ENCODE data around the gene COX19.

COX19 gene

GRCh38 chr7:956031-956430, 19.3 kb downstream of the COX19 start:
- peak overlapping the region; percentile 89 to 98 (median 95) for H3K4me2 ChIP-seq
- H3K9me3 ChIP-seq (replicated peaks in 1 of 11) = no peaks in the 10 kb centered on the region
- H3K4me1 ChIP-seq = peaks cover 84 to 92% (median 88%) of the 10 kb centered on the region in 10 experiments
- H3K36me3 ChIP-seq = peaks cover 0 to 16% (median 0%) of the 10 kb centered on the region in 11 experiments; a peak in 6 of 22 replicates
- peak overlapping the region in 2 of 10 experiments; percentile 94 to 96; a peak in 1 of 20 replicates for H3K4me3 ChIP-seq
- no peak for TF ChIP-seq Cebpa-rat (IDR thresholded peaks at IDR 0.05)
- H3K27ac ChIP-seq = peak overlapping the region in 9 of 11 experiments; percentile 13 to 93 (median 76); a peak in 14 of 22 replicates
- peaks cover 0 to 6% (median 0%) of the 10 kb centered on the region in 11 experiments; a peak in 2 of 22 replicates for H3K27me3 ChIP-seq
- peaks cover 0 to 18% (median 4%) of the 10 kb centered on the region in 11 experiments; a peak in 8 of 22 replicates for H4K20me1 ChIP-seq
- peak overlapping the region in 8 of 11 experiments; percentile 5 to 95 (median 25); a peak in 7 of 22 replicates for H3K9ac ChIP-seq

- no peaks in the 10 kb centered on the region; a peak in 1 of 22 replicates for H3K27me3 ChIP-seq
- H3K4me2 ChIP-seq = peak within 1 kb of the TSS; percentile 94 to 100 (median 99)
- peak within 1 kb of the TSS; percentile 69 to 98 (median 84) for H3K4me3 ChIP-seq
- TF ChIP-seq Cebpa-rat (IDR thresholded peaks at IDR 0.05) = no peak
- H3K27ac ChIP-seq = peak within 1 kb of the TSS; percentile 85 to 95 (median 92)
- peaks cover 0 to 22% (median 6%) of the 10 kb centered on the region in 11 experiments; a peak in 16 of 22 replicates for H3K36me3 ChIP-seq
- H3K9me3 ChIP-seq (replicated peaks in 1 of 11) = no peaks in the 10 kb centered on the region
- H3K9ac ChIP-seq = peak within 1 kb of the TSS; percentile 79 to 95 (median 92)
- peaks cover 83 to 92% (median 88%) of the 10 kb centered on the region in 10 experiments for H3K4me1 ChIP-seq
- H4K20me1 ChIP-seq = peaks cover 5 to 25% (median 10%) of the 10 kb centered on the region in 11 experiments; a peak in 17 of 22 replicates
Measured at GRCh38 chr7:954330-955238, 20.8 kb downstream of the COX19 start, which contains the start of gene ADAP1. ADAP1 (minus strand) TSS chr7:954680; CDS start chr7:954477, 203 bp downstream.

- Histone ChIP-seq H3K27ac (peak overlapping the region; percentile 85 to 95 (median 92)), H3K4me2 (peak overlapping the region; percentile 88 to 100 (median 99)), H3K4me3 (peak overlapping the region; percentile 69 to 98 (median 84)), H3K9me3 (replicated peaks in 1 of 11) (no peaks in the 10 kb centered on the region), H3K27me3 (no peaks in the 10 kb centered on the region), H4K20me1 (peaks cover 12 to 33% (median 16%) of the 10 kb centered on the region in 11 experiments; a peak in 18 of 22 replicates), H3K4me1 (peaks cover 82 to 92% (median 88%) of the 10 kb centered on the region in 10 experiments), H3K9ac (peak overlapping the region; percentile 79 to 95 (median 92)), H3K36me3 (peaks cover 0 to 30% (median 13%) of the 10 kb centered on the region in 11 experiments; a peak in 17 of 22 replicates)
- TF ChIP-seq Cebpa-rat (IDR thresholded peaks at IDR 0.05) = peak in 5 of 11 experiments; percentile 18 to 59 (median 48); a peak in 4 of 22 replicates
Measured at GRCh38 chr7:953547-954327, 21.6 kb downstream of the COX19 start.

GRCh38 chr7:952548-953441, 22.6 kb downstream of the COX19 start:
- peak overlapping the region; percentile 69 to 98 (median 84) for H3K4me3 ChIP-seq
- peak overlapping the region; percentile 88 to 100 (median 99) for H3K4me2 ChIP-seq
- peak overlapping the region; percentile 79 to 95 (median 92) for H3K9ac ChIP-seq
- H3K27ac ChIP-seq = peak overlapping the region; percentile 85 to 95 (median 92)
- no peaks in the 10 kb centered on the region for H3K27me3 ChIP-seq
- H3K36me3 ChIP-seq = peaks cover 0 to 39% (median 14%) of the 10 kb centered on the region in 11 experiments; a peak in 17 of 22 replicates
- H3K9me3 ChIP-seq (replicated peaks in 1 of 11) = no peaks in the 10 kb centered on the region
- no peak for TF ChIP-seq Cebpa-rat (IDR thresholded peaks at IDR 0.05)
- peaks cover 73 to 91% (median 84%) of the 10 kb centered on the region in 10 experiments for H3K4me1 ChIP-seq
- H4K20me1 ChIP-seq = peaks cover 21 to 42% (median 26%) of the 10 kb centered on the region in 11 experiments; a peak in 18 of 22 replicates

GRCh38 chr7:951881-952547, 23.3 kb downstream of the COX19 start:
- Histone ChIP-seq H3K27me3 (no peaks in the 10 kb centered on the region), H3K9ac (peak overlapping the region; percentile 79 to 95 (median 92); a peak in 18 of 22 replicates), H3K36me3 (peaks cover 0 to 47% (median 18%) of the 10 kb centered on the region in 11 experiments; a peak in 18 of 22 replicates), H3K9me3 (replicated peaks in 1 of 11) (no peaks in the 10 kb centered on the region), H4K20me1 (peaks cover 21 to 50% (median 32%) of the 10 kb centered on the region in 11 experiments; a peak in 18 of 22 replicates), H3K4me1 (peaks cover 65 to 89% (median 76%) of the 10 kb centered on the region in 10 experiments), H3K27ac (peak overlapping the region in 10 of 11 experiments; percentile 85 to 95 (median 92); a peak in 19 of 22 replicates), H3K4me3 (peak overlapping the region in 9 of 10 experiments; percentile 69 to 98 (median 87); a peak in 14 of 20 replicates), H3K4me2 (peak overlapping the region; percentile 88 to 100 (median 99))
- TF ChIP-seq Cebpa-rat (IDR thresholded peaks at IDR 0.05) = no peak

- Histone ChIP-seq H3K4me3 (peak overlapping the region in 2 of 10 experiments; percentile 9 to 29; a peak in 2 of 20 replicates), H3K36me3 (peaks cover 6 to 69% (median 31%) of the 10 kb centered on the region in 11 experiments; a peak in 21 of 22 replicates), H3K27ac (peak overlapping the region; percentile 5 to 61 (median 37); a peak in 18 of 22 replicates), H4K20me1 (peaks cover 30 to 71% (median 51%) of the 10 kb centered on the region in 11 experiments; a peak in 21 of 22 replicates), H3K9me3 (replicated peaks in 1 of 11) (peaks cover 0 to 16% (median 0%) of the 10 kb centered on the region in 11 experiments; a peak in 5 of 22 replicates), H3K4me1 (peaks cover 41 to 92% (median 57%) of the 10 kb centered on the region in 10 experiments), H3K4me2 (peak overlapping the region; percentile 42 to 100 (median 71)), H3K9ac (peak overlapping the region in 10 of 11 experiments; percentile 13 to 66 (median 40); a peak in 15 of 22 replicates), H3K27me3 (peaks cover 0 to 7% (median 0%) of the 10 kb centered on the region in 11 experiments; a peak in 2 of 22 replicates)
- no peak for TF ChIP-seq Cebpa-rat (IDR thresholded peaks at IDR 0.05)
Measured at GRCh38 chr7:949021-949934, 26.1 kb downstream of the COX19 start.
